Mammary epithelial cell (primary cell): Measurements from ENCODE around the gene MED22.

ENCODE experiments used
- CTCF ChIP-seq, 2 donors: IDR thresholded peaks in 1 of 2; conservative IDR thresholded peaks in 1 of 2; 2 replicates each; pipeline ENCODE4 v1.5.1; 2011 to 2012; ENCODE audit warnings: inconsistent platforms in 2 of 2, low read length in 2 of 2, mild to moderate bottlenecking in 2 of 2, control low read depth in 1 of 2, low read depth in 1 of 2; ENCODE audit not compliant: insufficient read depth in 1 of 2; ENCODE audit errors: extremely low read depth in 1 of 2
- EZH2 ChIP-seq: IDR thresholded peaks from 2 replicates; pipeline ENCODE4 v1.6.1; 2012; ENCODE audit warnings: low read length, inconsistent platforms, borderline replicate concordance

- TF ChIP-seq CTCF (conservative IDR thresholded peaks at IDR 0.05 in 1 of 2, IDR thresholded peaks at IDR 0.05 in 1 of 2; ENCODE audit: extremely low read depth in 1 of 2, insufficient read depth in 1 of 2, low read depth in 1 of 2, low read length in 2 of 2) (peak; percentile 14 to 24), EZH2 (no peak)
These were observed 5.9 kb downstream of the MED22 start for GRCh38 chr9:133342069-133342406.
